GM19467 (cell line): ENCODE measurements around the gene CADM2.

Source experiments
- ATAC-seq: cut with Tn5 transposase; IDR thresholded peaks from one replicate; pipeline ENCODE4 v1.9.1; 2021; ENCODE audit warnings: mild to moderate bottlenecking, moderate library complexity; ENCODE audit not compliant: unreplicated experiment

The CADM2 gene

DNA sequence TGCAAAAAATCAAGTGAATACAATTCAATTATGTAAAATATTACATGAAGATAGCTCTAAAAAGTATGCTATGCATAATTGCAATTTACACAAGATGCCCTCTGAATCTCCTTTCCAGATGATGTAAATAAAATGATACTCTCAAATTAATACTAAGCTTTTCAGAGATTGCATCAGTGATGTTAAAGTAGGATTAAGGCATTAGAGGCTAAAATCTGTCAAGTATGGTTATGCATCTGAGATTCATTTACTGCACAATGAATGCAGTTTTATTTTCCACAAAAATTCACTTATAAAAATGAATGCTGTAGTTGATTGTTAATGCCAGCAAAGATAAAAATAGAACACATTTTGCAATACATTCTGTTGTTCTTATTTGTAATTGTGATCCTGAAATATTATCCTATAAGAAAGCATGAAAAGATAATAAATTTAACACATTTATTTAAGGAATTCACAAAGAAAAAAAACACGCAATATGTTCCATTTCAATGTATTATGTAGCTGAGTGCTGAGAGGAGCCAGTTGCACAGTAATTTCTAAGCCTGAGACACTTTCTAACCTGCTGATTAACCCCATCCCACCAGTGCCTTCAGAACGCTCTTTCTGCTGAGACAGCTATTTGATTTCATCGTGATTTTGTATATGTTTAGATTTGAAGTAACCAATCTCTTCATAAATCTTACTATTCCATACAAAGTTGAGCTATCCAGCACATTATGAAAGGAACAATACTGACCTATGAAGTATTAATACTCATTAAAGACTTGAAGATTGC is 224.4 kb downstream of the CADM2 start:
- ATAC-seq = no peak

- no peak for ATAC-seq
These were observed 226.7 kb downstream of the CADM2 start for GRCh38 chr3:85185495-85185894.

GRCh38 chr3:85189731-85190130 is 230.9 kb downstream of the CADM2 start:
- no peak for ATAC-seq

GRCh38 chr3:85193565-85193964 is 234.8 kb downstream of the CADM2 start:
- no peak for ATAC-seq

DNA sequence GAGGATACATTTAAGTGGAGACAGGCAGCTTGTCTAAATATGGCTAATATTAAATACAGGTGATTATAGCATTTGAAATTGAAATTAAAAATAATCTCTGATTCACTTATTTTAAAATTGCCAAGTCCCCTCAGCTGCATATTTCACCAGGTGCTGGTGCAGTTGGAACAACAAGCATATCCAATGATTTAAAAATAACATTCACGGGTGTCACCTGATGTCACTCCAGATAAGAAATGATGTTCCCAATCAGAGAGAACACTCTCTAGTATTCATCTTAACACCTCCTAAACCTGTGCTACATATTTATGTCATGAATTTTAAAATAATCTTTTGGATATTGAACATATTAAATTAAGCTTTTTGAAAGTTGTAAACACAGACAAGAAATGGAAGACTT is 249.9 kb downstream of the CADM2 start:
- no peak for ATAC-seq

- no peak for ATAC-seq
These were observed 251.8 kb downstream of the CADM2 start for GRCh38 chr3:85210540-85210939.

DNA sequence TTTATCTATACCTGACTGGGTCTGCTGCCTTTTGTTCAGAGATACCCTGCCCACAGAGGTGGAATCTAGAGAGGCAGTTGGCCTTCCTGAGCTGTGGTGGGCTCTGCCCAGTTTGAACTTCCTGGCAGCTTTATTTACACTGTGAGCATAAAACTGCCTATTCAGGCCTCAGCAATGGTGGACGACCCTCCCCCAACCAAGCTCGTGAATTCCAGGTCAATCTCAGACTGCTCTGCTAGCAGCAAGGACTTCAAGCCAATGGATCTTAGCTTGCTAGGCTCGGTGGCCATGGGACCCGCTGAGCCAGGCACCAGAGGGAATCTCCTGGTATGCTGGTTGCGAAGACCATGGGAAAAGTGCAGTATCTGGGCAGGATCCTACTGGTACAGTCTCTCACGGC is 270.2 kb downstream of the CADM2 start:
- no peak for ATAC-seq

DNA sequence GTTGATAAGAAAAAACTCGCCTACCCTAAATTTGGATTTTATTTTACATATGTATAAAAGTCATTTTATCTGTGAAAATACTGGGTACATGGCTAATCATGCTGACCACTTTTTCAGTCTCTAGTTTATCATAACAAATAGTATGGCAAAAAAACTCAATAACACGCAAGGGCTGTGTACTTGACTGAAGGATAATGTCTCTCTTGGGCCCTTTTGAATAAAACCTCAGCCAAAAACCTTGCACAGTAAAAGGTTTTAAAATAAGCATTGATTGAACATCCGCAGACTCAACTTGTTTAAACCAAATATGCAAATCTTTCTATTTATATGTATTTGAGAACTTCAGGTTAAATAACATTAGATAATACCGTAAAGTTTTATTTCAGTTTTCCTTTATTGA is 285.3 kb downstream of the CADM2 start:
- no peak for ATAC-seq

- ATAC-seq = no peak
These were observed 285.7 kb downstream of the CADM2 start for GRCh38 chr3:85244519-85244918.

DNA sequence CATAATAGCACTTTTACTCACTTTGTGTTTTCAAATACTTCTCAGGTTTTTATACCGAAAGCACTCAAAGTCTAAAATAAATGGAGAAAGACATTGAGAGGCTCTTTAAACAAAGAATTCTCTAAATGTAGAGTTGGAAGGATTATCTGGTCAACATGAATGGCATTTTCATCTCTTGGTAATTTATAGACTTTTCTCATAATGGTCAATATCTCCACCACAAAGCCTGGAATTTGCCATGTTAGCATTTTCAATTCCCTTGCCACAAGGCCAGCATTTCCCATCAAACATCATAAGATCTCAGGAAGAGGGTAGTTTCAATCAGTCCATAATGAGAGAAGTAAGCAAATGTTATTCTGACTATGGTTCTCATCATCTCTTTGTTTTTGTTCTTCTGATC is 293.0 kb downstream of the CADM2 start:
- no peak for ATAC-seq

GRCh38 chr3:85252686-85253085 is 293.9 kb downstream of the CADM2 start:
- no peak for ATAC-seq

- no peak for ATAC-seq
These were observed 295.9 kb downstream of the CADM2 start for GRCh38 chr3:85254738-85255137.

DNA sequence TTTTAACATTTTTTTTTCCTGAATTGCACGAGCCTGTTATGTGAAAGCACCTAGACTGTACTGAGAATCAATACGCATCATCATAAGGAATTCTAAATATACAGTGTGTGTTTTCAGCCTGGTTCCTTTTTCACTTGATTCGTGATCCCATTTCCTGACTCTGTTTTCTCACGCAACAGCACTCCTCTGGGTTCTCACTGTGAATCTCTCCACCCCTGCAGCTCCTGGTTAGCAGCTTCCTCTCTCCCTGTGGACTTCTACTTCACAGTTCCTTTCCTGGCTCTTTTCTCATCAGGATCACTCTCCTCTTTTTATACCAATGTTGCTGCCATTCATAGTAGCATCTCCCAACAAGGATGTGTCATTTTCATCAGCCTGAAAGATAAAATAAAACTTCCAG is 297.2 kb downstream of the CADM2 start:
- no peak for ATAC-seq

DNA sequence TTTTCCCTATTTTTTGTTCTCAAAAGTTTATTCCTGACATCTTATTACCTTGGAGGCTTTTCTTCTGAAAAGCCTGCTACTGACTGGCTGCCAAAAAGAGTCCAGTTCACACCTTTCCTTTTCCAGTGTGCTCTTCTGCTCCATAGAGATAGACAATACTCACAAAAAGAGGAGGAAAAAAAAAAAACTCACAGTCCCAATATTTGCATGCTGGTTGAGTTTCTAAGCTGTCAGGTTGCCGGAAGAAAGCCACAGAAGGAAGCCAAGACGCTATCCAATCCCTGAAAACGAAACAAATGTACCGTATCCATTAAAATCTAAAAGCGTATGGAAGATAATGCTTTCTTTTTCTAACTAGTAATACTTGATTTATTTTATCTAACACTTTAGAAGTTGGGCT is 299.5 kb downstream of the CADM2 start:
- ATAC-seq = no peak

DNA sequence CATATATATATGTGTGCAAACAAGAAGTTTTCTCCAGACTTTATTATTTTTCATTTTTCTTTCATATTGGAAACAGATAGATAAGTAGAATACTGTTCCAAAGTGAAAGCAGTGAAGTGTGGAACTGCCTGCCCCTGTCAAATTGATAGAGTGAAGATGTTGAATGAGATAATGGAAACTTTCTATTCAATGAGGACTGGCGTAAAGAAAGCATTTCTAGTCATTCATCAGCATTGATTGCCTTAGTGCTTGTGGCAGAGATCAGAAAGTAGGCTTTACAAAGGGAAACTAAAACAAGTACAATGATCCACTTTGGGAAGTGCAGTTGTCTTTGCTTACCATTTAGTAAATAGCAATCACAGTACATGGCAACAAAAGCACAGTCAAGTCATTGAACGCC is 300.0 kb downstream of the CADM2 start:
- no peak for ATAC-seq

GRCh38 chr3:85259748-85260147 is 301.0 kb downstream of the CADM2 start:
- ATAC-seq = no peak

GRCh38 chr3:85264381-85264780 is 305.6 kb downstream of the CADM2 start:
- no peak for ATAC-seq

GRCh38 chr3:85270488-85270887 is 311.7 kb downstream of the CADM2 start:
- ATAC-seq = no peak

DNA sequence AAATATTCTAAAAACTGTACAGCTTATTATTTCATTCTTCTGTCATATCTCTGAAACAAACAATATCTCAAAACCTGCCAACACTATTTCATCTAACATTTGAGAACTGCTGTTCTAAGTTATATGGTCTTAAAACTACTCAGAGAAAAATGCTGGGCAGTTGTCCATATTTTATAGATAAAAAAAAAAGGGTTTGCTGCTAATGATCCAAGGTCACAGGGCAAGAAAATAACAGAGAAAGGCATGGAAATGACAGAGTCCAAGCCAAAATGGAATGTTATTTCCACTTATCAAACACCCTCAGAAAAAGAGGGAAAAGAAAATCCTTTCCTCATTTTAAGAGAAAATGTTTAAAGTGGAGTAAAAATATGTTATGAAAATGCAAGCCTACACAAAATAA is 313.1 kb downstream of the CADM2 start:
- ATAC-seq = no peak

- ATAC-seq = no peak
These were observed 329.5 kb downstream of the CADM2 start for GRCh38 chr3:85288257-85288656.

- no peak for ATAC-seq
These were observed 338.5 kb downstream of the CADM2 start for GRCh38 chr3:85297291-85297690.

DNA sequence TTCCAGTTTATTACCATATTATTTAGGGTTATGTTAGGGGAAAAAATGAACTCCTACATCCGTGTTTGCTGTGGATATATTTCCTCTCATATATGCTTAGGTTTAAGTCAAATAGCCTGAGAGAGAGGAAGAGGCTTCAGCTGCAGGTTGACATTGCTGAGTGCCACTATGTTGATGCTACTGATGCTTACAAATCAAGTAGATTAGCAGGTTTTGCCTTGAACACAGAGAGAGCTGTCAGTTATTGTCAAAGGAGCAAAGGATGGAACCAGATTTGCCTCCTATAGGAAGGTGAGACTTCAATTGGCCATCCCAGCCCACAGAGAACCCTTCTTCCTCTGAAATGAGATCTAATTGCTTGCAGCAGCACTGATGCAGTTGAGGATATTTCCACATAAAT is 339.2 kb downstream of the CADM2 start:
- ATAC-seq = no peak

GRCh38 chr3:85303156-85303555 is 344.4 kb downstream of the CADM2 start:
- ATAC-seq = no peak
